RCC 7860 (cell line): ENCODE data around the gene MYO5A.

Experiments
- DNase-seq: peaks from one replicate; pipeline ENCODE4 v3.0.0-alpha.2; 2015; ENCODE audit warnings: low spot score
- FAIRE-seq: peaks from 2 replicates; lab custom pipeline; 2012; peaks lifted over from hg19 to GRCh38; lab: Jason Lieb, UNC

The MYO5A gene

GRCh38 chr15:52378746-52379394 lies 149.8 kb downstream of the MYO5A start:
- FAIRE-seq, result no peak
- no peak for DNase-seq

- DNase-seq (no peak), FAIRE-seq (no peak)
These were observed 158.7 kb downstream of the MYO5A start for GRCh38 chr15:52370010-52370409.

GRCh38 chr15:52369455-52369854 lies 159.2 kb downstream of the MYO5A start:
- FAIRE-seq (no peak), DNase-seq (no peak)

- FAIRE-seq, result no peak
- DNase-seq, result no peak
These were observed 159.7 kb downstream of the MYO5A start for GRCh38 chr15:52369030-52369429.

GRCh38 chr15:52368402-52368801 lies 160.3 kb downstream of the MYO5A start:
- FAIRE-seq, result no peak
- no peak for DNase-seq

GRCh38 chr15:52362497-52362896 lies 166.2 kb downstream of the MYO5A start:
- FAIRE-seq, result no peak
- DNase-seq, result no peak

GRCh38 chr15:52361975-52362494 lies 166.6 kb downstream of the MYO5A start:
- FAIRE-seq, result no peak
- no peak for DNase-seq

GRCh38 chr15:52361494-52361893 lies 167.2 kb downstream of the MYO5A start:
- FAIRE-seq (no peak), DNase-seq (no peak)

- FAIRE-seq (no peak), DNase-seq (no peak)
These were observed 168.2 kb downstream of the MYO5A start for GRCh38 chr15:52360229-52361203.

GRCh38 chr15:52359722-52360121 lies 169.0 kb downstream of the MYO5A start:
- no peak for FAIRE-seq
- no peak for DNase-seq

GRCh38 chr15:52357949-52358348 lies 170.7 kb downstream of the MYO5A start:
- DNase-seq, result no peak
- no peak for FAIRE-seq

- DNase-seq, result no peak
- FAIRE-seq, result no peak
These were observed 176.6 kb downstream of the MYO5A start for GRCh38 chr15:52352086-52352485.

- DNase-seq (no peak), FAIRE-seq (no peak)
These were observed 177.3 kb downstream of the MYO5A start for GRCh38 chr15:52351206-52351908.

GRCh38 chr15:52350423-52350822 lies 178.3 kb downstream of the MYO5A start:
- DNase-seq (no peak), FAIRE-seq (no peak)

GRCh38 chr15:52349052-52349700 lies 179.5 kb downstream of the MYO5A start:
- DNase-seq (no peak), FAIRE-seq (no peak)

- no peak for FAIRE-seq
These were observed 180.5 kb downstream of the MYO5A start for GRCh38 chr15:52348056-52348745.

GRCh38 chr15:52344592-52344991 lies 184.1 kb downstream of the MYO5A start:
- FAIRE-seq (no peak), DNase-seq (no peak)

More at GRCh38 chr15:52348056-52348745, 180.5 kb downstream of the MYO5A start:
- no peak for DNase-seq

GRCh38 chr15:52343831-52344230 lies 184.8 kb downstream of the MYO5A start:
- FAIRE-seq (no peak), DNase-seq (no peak)

GRCh38 chr15:52340093-52340492 lies 188.6 kb downstream of the MYO5A start:
- DNase-seq (no peak), FAIRE-seq (no peak)

GRCh38 chr15:52338891-52339290 lies 189.8 kb downstream of the MYO5A start:
- FAIRE-seq (no peak), DNase-seq (no peak)
